CD4-positive, alpha-beta T cell treated with Interleukin-4 for 1 hour (primary cell): ENCODE data around the gene PRODH2.

Experiments
- DNase-seq, 2 donors: peaks; one replicate each; pipeline ENCODE4 v3.0.0-alpha.2; 2020 to 2022

Gene PRODH2, protein sequence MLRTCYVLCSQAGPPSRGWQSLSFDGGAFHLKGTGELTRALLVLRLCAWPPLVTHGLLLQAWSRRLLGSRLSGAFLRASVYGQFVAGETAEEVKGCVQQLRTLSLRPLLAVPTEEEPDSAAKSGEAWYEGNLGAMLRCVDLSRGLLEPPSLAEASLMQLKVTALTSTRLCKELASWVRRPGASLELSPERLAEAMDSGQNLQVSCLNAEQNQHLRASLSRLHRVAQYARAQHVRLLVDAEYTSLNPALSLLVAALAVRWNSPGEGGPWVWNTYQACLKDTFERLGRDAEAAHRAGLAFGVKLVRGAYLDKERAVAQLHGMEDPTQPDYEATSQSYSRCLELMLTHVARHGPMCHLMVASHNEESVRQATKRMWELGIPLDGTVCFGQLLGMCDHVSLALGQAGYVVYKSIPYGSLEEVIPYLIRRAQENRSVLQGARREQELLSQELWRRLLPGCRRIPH

GRCh38 chr19:35812220-35813042 lies at the start of gene PRODH2:
TSS of gene PRODH2 (minus strand) at chr19:35812845. CDS start at chr19:35812805, 40 bp downstream.
- no peak for DNase-seq

DNA sequence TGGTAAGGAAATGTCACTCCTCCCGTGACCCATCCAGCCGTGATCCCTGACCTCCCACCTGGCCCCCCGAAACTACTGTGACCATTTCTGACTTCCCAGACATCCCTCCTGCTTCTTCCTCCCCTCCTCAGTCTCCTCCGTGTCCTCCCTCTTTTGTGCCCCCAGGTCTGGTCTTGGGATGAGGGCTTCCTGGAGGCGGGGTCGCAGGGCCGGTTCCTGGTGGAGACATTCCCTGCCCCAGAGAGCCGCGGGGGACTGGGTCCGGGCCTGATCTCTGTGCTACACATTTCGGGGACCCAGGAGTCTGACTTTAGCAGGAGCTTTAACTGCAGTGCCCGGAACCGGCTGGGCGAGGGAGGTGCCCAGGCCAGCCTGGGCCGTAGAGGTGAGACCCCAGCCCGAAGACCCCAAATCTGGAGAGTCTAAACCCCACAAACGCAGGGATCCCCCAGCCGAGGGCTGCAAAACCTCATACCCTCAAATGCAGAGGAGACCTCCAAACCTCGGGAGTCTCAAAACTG lies 49.1 kb upstream of the PRODH2 start:
- no peak for DNase-seq

GRCh38 chr19:35860818-35861639 lies 48.4 kb upstream of the PRODH2 start:
- no peak for DNase-seq

GRCh38 chr19:35860436-35860817 lies 47.8 kb upstream of the PRODH2 start:
- no peak for DNase-seq

GRCh38 chr19:35859414-35859813 lies 46.8 kb upstream of the PRODH2 start:
- DNase-seq: no peak

DNA sequence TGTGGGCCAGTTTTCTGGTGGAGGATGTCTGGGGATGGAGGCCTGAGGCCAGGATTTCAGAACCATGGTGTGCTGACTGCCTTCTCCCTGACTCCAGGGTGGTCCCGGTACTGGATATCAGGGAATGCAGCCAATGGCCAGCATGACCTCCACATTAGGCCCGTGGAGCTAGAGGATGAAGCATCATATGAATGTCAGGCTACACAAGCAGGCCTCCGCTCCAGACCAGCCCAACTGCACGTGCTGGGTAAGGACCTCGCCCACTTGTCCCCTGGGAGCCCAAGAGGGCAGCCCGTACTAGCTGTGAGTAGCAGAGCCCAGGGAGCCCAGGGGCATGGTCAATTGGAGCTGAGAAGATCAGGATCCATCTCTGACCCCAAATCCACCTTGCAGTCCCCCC lies 45.7 kb upstream of the PRODH2 start:
- DNase-seq: no peak

GRCh38 chr19:35856546-35857149 lies 44.0 kb upstream of the PRODH2 start, which contains the start of gene KIRREL2:
TSS of gene KIRREL2 (plus strand) at chr19:35856911. CDS start at chr19:35857120, 209 bp downstream.
- DNase-seq: no peak

- no peak for DNase-seq
Observed at GRCh38 chr19:35853038-35853756, 40.6 kb upstream of the PRODH2 start.

DNA sequence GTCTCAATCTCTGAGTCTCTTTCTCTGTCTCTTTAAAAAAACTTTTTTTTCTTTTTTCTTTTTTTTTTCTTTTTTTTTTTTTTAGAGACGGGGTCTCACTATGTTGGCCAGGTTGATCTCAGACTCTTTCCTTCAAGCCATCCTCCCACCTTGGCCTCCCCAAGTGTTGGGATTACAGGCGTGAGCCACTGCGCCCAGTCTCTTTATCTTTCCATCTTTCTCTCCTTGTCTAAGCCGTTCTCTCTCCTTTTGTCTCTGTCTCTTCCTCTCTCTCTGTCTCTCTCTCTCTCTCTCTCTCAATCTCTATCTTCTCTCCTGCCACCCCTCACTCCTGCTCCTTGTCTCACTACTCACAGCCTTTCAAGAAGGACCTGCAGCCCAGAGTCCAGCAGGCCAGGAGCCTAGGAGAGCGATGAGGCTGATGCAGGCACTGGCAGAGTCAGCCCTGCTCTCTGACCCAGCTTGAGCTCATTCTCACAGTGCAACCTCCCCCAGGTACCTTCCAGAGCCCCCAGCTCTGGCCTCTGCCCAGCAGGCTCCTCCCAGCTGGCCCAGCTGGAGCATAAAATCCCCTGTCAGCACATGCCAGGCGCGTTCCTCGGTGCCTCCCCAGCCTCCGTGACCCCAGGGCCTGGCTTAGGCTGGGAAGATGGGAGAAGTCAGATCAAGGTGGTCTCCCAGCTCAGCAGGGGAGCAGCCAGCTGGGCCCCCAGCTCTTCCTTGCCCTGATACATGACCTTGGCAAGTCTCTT lies 39.6 kb upstream of the PRODH2 start, which contains the start of gene NPHS1:
Gene NPHS1, minus strand, starts transcription at position 476 of the 752 bp plus-strand sequence. CDS start 667 bp downstream, outside the sequence.
- no peak for DNase-seq

- no peak for DNase-seq
Observed at GRCh38 chr19:35851213-35852028, 38.8 kb upstream of the PRODH2 start.

GRCh38 chr19:35848919-35849505 lies 36.4 kb upstream of the PRODH2 start:
- no peak for DNase-seq

GRCh38 chr19:35848486-35848885 lies 35.8 kb upstream of the PRODH2 start:
- no peak for DNase-seq

GRCh38 chr19:35847911-35848310 lies 35.3 kb upstream of the PRODH2 start:
- DNase-seq: no peak

DNA sequence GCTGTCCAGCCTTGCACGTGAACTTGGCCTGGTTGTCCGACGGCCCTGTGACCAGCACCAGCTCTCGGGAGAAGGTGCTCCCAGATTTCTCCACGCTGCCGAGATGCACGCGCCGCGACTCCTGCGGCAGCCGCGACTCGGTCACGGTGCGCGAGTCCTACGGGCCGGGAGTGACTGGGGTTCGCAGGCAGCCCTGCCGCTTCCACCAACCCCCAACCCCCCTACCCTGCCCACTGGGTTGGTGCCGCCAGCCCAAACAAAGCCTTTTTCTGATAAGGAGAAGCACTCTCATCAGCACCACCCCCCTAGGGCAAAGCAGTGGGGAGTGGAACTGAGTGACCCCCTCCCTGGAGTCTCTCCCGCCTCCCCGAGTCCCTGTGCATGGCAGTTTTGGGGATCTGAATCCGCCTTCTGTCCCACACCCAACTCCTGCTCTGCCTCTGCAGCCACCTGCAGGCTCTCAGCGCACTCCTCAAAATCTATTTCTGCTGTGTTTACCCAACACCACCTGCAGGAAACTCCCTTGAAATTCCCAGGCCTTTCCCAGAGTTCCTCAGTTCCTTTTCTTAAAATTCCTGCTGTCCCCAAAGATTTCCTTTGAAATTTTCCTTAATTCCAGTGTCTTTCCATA lies 33.5 kb upstream of the PRODH2 start:
- DNase-seq: no peak

GRCh38 chr19:35845215-35846037 lies 32.8 kb upstream of the PRODH2 start:
- DNase-seq: no peak

DNA sequence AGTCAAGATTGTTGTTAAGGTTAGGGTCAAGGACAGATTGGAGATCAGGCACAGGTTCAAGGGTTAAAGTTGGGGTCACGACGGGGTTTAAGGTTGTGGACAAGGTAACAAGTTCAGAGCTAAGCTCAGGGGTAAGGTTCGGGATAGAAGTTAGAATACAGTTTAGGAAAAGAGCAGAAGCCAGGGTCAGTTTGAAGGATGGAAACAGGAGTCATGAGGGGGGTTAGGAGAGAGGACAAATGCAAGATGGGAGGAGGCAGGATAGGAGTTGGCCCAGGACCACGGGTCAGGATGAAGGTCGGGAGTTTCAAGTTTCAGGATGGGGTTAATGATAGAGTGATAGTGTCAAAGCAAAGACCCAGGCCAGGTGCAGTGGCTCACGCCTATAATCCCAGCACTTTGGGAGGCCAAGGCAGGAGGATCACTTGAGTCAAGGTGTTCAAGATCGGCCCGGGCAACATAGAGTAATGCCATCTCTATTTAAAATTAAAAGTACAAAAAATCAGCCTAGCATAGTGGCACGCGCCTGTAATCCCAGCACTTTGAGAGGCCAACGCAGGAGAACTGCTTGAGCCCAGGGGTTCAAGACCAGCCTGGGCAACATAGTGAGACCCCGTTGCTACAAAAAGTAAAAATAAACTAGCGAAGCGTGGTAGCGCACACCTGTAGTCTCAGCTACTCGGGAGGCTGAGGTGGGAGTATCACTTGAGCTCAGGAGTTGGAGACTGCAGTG lies 32.0 kb upstream of the PRODH2 start:
- no peak for DNase-seq
